Stimulated activated CD4-positive, alpha-beta T cell treated with anti-CD3 and anti-CD28 coated beads, Interleukin-2, amount 100 ng/mL, for 48 hours (primary cell): Measurements from ENCODE around the gene AGAP2.

Source experiments
- DNase-seq, 2 donors: peaks; one replicate each; pipeline ENCODE4 v3.0.0-alpha.2; 2020

Gene AGAP2

DNA sequence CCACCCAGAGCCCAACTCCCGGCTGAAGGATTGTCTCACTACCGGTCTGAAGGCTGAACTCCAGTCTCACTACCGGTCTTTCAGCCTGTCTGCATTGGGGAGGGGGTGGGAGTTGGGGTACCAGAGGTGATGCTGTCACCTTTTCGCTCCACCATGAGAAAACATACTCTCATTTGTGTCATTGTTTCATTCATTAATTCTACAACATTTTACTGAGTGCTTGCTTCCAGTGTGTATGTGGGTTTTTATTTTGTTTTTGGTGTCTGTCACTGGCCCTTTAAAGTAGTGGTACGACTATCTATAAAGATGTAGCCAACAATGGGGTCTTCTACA lies 14.1 kb upstream of the AGAP2 start:
- no peak for DNase-seq

DNA sequence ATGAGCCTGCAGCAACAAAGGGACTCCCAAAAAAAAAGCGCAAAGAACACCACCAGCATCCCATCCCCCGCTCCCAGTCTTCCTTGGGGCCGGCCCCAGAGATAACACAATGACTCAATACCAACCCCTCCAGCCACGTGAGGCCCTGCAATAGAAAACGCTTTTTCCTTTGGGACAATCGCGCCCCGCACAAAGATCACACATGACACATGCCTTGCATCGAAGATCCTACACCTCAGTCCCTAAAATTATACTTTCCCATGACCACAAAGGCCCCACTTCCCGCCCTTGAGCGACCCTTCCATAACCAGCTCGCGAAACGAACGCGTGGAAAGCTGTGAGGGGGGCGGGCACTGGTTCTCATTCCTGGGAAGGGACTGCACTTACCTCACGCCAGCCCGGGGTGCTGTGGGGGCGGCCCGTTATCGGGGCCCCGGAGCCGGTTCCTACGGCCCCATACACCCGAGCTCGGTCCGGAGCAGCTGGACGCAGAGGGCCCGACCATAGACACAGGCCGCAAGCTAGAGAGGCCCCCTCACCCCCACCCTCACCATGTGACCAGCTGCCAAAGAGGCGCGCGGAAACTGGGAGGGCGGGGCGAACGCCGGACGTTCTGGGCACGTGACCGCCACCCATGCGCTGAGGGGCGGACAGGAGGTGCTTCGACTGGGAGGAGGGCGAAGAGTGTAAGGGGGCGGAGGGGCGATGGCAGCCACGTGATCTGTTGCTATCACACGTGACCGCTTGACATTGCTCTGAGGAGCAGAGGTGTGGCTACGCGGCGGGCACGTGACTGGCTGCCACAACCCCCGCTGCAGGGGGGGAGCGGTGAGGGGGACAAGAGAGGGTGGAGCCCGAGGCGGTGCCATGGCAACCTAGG lies 13.5 kb upstream of the AGAP2 start, which contains the start of gene CDK4:
CDK4 (minus strand) TSS at position 523 of the 880 bp plus-strand sequence. CDS start 593 bp downstream, outside the sequence.
- peak; percentile 93 to 96 for DNase-seq

DNA sequence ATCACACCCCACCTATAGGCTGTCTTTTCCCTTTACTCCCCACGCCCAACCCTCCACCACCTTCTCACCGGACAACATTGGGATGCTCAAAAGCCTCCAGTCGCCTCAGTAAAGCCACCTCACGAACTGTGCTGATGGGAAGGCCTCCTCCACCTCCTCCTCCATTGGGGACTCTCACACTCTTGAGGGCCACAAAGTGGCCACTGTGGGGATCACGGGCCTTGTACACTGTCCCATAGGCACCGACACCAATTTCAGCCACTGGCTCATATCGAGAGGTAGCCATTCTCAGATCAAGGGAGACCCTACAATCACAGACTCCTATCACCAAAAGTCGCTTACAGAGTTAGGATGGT lies 12.9 kb upstream of the AGAP2 start:
- DNase-seq: no peak

DNA sequence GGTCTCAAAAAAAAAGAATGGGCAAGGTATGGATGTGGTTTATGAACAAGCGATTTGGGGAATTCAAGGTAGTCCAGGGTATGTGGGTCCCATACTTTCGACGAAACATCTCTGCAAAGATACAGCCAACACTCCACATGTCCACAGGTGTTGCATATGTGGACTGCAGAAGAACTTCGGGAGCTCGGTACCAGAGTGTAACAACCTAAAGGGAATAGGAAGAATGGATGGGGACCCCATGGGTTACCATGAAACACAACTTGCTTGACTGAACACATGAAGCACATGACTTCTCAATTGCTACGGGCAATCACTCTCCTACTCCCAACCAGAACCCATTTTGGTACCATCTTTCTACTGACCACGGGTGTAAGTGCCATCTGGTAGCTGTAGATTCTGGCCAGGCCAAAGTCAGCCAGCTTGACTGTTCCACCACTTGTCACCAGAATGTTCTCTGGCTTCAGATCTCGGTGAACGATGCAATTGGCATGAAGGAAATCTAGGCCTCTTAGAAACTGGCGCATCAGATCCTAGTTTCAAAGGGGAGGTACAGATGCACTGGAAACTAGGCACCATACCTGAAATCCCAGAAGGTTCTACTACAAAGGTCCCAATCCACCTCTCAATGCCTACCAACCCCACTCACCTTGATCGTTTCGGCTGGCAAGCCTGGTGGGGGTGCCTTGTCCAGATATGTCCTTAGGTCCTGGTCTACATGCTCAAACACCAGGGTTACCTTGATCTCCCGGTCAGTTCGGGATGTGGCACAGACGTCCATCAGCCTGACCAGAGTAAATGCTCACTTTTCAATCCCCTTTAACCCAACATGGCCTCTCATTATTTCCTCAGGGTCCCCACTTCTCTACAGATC lies 12.3 kb upstream of the AGAP2 start:
- no peak for DNase-seq

DNA sequence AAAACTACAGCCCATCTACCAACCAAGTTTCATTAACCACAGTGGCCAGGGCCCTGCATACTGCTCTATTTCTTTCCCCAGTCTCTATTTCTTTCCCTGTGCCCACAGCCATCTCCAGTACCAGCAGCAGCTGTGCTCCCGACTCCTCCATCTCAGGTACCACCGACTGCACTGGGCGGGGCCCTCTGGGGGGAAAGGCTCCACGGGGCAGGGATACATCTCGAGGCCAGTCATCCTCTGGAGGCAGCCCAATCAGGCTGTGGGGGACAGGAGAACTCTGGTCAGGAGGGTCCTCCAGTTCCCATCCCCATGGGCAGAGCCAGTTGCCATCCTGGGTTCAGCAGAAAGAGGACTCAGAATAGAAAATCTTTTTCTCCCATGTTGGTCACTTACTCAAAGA lies 10.5 kb upstream of the AGAP2 start:
- DNase-seq: no peak

DNA sequence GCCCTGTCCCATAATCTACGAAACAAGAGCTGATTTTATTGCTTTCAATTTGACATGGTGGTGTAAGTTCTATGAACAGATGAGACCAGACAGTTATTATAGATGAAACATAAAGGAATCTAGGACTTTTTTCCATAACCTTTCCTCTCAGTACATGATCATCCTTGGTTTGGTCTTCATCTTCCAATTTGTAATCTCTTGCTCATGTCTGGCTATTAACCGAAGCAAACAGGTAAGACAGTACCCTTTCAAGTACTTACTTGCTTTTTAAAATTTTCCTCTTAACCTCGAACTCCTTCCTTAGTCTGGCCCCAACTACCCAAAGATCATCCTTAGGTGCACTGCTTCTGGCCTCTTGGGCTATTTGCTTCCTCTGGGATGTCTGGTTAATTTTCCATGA lies 7.5 kb upstream of the AGAP2 start:
- no peak for DNase-seq

DNA sequence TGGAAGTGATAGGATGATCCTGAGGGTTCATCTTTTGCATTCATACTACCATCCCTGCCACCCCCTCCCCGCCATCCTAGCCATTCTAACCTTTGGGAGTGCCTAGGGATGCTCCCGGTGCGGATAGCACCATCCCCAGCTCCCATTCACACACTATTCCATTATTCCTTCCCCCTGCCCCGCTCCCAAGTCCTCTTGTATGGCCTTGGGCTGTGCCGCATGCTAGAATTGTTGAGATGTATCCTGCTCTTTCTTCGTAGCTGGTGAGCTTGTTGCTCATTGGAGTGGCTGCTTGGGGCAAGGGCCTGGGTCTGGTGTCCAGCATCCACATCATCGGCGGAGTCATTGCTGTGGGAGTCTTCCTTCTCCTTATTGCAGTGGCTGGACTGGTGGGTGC lies 6.9 kb upstream of the AGAP2 start:
- no peak for DNase-seq

DNA sequence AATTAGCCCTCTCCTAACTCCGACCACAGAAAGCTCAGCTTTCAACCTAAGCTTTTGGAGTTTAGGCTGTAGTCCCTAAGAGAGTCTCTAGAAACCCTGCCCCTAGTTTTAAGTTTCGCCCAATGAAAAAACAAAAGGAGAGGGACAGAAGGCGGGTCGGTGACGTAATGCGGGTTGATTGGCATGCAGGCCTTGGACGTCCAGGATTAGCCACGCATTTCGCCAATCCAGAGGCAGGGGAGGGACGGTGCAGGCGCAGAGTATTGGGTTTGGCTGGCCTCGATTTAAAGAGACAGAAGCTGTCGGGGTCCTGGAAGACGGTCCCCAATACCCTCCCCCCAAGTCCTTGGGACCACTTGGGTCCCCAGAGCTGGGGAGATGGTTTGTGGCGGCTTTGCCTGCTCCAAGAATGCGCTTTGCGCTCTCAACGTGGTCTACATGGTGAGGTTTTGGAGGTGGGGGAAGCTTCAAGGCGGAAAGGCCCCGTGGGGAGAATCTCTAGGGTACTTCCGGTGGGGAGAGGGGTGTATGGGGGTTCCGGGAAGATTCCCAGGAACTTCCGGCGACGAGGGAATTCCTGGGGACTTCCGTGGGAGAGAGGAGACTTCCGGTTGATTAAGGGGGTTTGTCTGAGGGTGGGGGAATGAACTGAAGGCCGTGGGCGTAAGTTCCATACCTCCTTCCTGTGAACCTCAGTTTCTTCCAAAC lies 6.4 kb upstream of the AGAP2 start, which contains the start of gene TSPAN31:
TSPAN31 (plus strand) TSS at position 263 of the 708 bp plus-strand sequence; CDS start at position 379, 116 bp downstream.
- peak; percentile 89 to 91 for DNase-seq

DNA sequence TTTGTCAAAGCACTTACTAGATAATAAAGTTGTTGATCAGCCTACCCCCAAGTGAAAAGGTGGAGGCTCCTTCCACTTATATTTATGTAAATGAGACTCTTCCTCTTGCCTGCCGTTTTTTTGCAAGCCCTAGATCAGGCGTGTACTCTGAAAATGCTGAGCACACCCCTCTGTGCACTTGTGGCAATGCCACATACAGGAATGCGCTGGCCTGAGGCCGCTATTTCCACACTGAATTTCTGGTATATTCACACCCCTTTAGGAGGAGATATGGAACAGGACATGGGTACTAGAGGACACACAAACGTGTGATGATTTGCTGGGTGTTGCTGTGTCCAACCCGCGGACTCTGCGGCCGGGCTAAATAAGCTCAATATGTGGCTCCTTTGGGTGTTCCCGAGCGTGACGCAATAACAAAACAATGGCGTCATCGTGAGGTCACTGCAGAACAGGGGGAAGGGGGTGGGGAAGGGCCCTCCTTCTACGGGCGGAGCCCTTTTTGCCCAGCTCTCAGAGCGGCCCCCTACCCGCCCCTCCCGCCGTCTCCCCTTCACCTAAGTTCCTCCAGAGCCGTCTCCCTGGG lies 5.7 kb upstream of the AGAP2 start:
- DNase-seq: peak; percentile 68 to 74

DNA sequence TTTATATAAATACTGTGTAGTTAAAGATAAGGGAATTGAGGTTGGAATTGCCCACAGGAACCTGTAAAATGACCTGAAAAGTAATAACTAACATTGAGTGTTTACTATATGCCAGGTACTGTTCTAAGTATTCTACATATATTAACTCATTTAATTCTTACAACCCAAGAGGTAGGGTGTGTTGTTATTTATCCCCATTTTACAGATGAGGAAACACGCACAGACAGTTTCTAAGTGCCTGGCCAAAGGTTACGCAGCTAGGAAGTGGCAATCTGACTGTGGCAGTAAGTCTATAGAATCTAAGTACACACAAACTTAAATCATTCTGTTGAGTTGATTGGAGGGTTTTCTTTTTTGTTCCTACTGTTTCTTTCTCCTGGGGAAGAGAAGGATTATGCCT lies 5.2 kb upstream of the AGAP2 start:
- DNase-seq: no peak

DNA sequence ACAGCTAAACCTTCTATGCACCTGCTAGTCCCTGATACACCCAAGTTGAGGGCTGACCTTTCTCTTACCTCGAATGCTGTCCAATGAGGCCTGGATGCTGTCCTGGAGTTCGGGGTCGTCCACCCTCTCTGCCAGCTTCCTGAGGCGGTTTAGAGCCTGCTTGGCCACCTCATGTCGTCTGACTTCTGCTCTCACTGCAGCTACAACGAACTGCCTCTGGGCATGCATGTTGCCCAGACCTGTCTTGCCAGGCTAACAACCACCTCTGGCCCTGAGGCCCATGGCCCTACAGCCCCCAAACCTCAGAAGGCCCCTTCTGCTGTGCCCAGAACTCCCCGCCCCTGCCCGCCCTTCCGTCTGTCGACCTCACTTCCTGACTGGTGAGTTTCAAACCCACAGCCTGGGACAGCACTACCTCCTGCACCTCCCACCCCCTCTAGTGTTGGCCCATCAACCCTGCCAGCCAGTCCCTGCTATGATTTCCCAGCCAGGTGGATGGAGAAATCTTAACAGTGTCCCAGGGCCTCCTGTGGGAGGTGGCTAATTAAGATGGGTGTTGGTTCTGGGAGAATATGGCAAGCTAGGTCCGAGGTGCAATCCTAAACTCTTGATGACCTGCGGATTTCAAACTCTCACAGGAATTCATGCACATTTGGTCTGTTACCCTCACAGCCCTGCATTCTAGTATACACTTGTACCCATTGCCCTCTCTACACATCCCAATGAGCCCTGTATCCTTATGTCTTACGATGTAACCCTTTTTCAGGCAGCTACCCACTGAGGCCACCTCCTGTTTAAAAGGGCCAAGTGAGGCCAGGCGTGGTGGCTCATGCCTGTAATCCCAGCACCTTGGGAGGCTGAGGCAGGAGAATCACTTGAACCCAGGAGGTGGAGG lies 3.5 kb upstream of the AGAP2 start:
- DNase-seq: peak; percentile 66 to 73

DNA sequence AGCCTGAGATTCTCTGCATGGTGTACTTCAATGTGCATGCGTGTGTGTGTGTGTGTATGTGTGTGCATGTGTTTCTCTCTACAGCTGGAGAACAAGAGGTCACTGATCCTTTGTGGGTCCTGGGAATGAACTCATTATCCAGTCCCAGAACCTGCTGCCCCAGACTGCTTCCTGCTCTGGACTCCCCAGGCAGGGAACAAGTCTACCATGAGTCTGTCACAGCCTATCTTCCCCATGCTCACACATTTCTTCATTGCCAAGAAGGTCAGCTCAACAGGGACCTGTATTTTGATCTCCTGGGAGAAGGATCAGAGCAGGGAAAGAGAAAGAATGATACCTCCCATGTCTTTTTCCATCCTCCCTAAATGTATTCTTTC lies 2.9 kb upstream of the AGAP2 start:
- DNase-seq: no peak

DNA sequence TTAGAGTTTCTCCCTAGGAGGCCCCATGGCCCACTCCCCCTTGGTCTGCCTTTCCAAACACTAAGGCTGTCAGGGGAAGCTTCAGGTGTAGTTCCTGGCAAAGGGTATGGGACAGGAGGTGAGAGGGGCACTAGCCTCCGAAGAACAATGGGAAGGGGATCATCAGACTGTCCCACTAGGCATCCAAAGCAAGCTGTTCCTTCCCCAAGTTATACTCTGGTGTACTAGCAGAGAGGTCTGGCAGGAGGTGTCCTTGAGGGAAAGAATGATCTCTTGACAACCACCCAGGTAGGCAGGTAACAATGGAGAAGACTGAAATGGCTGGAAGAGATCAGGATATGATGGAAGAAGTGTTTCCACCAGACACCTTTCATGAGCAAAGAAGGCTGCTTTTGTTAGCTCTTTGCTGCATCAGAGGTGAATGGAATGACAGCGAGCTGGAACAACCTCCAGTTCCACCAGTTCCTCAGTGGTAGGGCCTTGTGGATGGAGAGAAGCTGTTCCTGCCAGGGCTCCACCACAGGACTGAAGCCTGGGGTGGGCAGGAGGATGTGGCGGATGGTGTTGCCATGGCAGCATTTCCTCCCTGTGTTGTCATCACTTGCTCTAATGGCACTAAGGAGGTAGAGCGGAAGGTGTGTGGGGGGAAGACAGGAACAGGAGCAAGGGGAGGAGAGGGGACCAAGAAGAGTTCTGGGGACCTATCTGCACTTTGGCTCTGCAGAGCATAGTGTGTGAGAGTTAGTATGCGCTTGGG lies 2.3 kb upstream of the AGAP2 start:
- DNase-seq: peak; percentile 56 to 57

DNA sequence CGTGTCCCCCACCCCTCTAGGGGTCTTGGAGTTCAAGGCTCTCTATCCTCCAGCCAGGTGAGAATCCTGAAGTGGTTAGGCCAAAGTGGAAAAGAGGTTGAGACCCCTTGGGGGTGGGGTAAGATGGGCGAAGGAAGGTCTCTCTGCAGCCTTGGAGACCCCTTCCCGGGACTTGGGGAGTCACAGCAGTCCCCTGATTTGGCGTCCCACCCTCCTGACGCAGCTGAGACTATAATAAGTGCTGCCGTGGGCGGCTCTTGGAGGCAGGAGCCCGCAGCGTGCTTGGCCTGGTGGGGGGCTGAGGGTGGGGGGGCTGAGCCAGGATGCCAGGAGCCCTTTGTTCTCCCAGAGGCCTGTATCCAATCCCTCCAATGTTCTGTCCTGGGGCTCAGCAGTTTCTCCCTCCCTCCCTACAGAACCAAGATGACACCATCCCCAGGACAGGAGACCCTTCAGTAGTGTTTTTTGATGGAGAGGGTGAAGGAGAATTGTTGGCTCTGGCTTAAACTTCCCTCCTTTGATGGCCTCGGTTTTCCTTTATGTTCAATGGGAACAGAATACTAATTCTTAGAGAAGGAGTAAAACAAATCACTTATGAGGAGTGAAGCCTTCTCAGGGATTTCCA lies 1.5 kb upstream of the AGAP2 start:
- DNase-seq: no peak

DNA sequence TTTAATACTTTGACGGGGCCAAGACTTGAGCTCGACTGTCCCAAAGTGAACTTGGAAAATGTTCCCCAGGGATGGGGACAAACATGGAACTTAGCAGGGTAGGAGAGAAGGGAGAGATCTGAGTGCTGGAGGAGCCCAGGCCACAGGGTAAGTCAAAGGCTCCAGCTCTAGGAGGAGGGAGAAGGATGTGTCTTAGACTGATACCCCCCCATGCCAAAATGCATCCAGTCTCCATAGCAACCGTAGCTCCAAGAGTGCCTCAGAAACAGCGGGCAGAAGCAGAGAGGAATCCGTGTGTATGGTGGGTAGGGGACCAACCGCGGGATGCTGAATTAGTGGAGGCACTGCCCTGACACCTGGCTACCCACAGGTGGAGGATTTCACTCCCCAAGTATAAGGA lies 845 bp upstream of the AGAP2 start:
- no peak for DNase-seq

DNA sequence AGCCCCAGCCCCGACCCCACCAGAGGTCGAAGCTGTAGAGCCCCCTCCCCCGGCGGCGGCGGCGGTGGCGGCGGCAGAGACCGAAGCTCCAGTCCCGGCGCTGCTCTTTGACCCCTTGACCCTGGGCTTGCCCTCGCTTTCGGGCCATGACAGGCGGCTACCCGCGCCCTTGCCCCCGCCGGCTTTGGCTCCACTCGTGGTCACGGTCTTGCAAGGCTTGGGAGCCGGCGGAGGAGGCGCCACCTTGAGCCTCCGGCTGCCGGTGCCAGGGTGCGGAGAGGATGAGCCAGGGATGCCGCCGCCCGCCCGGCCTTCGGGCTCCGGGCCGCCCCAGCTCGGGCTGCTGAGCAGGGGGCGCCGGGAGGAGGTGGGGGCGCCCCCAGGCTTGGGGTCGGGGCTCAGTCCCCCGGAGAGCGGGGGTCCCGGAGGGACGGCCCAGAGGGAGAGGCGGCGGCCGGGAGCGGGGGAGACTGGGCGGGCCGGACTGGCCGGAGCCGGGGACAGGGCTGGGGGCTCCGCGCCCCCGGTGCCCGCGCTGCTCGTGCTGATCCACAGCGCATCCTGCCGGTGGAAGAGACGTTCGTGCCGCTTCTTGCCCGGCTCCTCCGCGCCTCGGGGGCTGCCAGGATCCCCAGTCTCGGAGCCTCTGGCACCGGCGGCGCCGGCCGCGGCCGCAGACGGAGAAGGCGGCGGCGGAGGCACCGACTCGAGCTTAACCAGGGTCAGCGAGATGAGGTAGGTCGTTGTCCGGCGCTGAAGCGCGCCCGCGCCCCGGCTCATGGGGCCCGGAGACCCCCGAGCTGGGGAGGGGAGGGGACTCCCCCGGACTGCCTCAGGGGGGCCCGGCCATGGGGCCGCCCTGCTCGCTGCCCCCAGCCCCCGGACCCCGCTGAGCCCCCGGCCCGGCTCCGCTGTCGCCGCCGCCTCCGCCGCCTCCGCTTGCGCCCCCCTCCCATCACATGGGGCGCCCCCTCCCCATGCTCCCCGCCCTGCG lies 778 bp downstream of the AGAP2 start:
- no peak for DNase-seq

DNA sequence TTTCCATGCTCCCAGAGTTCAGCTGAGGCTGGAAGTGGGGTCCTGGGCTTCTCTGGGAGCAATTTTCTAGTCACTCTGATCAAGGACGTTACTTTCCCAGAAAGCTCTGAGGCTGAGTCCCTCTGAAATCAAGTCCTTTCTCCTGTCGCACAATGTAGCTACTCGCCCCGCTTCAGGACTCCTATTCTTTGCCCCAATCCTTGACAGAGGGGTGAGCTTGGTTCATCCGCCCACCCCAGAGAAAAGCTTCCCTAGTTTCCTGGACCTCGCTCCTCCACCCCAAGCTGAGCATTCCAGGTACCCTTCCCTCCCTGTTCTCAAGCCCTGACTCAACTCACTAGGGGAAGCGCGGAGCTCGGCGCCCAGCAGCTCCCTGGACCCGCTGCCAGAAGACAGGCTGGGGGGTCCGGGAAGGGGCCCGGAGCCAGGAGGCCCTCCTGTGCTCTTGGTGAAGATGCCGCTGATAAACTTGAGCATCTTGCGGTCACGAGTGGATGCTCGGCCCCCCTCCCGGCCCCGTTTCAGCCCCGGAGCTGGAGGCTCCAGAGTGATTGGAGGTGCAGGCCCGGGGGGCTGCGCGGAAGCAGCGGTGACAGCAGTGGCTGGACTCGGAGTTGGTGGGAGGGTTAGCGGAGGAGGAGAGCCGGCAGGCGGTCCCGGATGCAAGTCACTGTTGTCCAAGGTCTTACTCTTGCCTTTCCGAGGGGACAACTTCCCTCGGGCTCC lies 1.6 kb downstream of the AGAP2 start:
- no peak for DNase-seq

DNA sequence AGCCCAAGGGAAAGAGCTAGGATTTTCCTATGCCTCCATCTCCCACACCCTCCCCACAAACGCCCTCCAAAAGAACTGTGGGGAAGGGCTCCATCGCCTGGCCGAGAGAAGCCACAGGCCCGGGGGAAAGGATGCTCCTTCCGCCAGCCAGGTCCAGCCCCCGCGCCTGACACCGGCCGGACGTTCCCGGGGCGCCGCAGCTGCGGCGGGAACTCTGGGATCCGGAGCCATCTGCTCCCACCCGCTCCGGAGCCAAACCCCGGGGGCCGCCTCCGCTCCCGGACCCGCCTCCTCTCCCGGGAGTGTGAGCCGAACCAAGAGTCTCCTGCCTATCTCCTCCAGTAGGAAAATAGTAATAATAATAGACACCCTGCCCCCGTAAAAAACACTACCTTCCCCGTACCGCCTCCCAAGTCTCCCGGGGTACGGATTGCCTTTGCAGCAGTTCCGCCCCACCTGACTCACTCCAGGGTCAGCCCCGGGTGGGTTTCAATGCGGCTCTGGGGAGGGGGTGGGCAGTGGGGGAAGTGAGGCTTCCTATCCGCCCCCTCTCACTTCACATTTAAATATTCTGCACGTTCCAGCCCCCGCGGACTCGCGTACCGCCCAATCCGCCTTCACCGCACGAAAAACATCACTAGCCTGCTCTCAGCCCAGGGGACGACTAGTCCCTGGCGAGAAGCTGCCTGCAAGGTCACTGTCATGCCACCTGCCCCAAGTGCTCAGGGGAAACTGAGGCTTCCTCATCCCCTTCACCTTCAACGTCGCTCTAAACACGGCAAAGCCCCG lies 2.4 kb downstream of the AGAP2 start:
- DNase-seq: no peak
